Activated CD8-positive, alpha-beta memory T cell treated with anti-CD3 and anti-CD28 coated beads for 1 hour (primary cell): ENCODE measurements around the gene TARS1.
"Not testable (repeated sequence)": the region's sequence is repeated elsewhere in the genome, so short reads cannot be mapped to it uniquely, and the experiment has no call there.

Experiments
- DNase-seq, 2 donors: peaks; one replicate each; pipeline ENCODE4 v3.0.0-alpha.2; 2020; ENCODE audit warnings: low read depth in 1 of 2; ENCODE audit errors: extremely low read depth in 1 of 2

TARS1 gene

GRCh38 chr5:33482335-33482734 lies 41.6 kb downstream of the TARS1 start:
- DNase-seq = no peak

GRCh38 chr5:33487236-33487635 lies 46.5 kb downstream of the TARS1 start:
- no peak for DNase-seq

- DNase-seq = no peak
Observed at GRCh38 chr5:33488558-33489355, 48.0 kb downstream of the TARS1 start.

GRCh38 chr5:33489481-33490067 lies 48.8 kb downstream of the TARS1 start:
- no peak for DNase-seq

- no peak for DNase-seq
Observed at GRCh38 chr5:33490071-33490665, 49.4 kb downstream of the TARS1 start.

GRCh38 chr5:33491941-33492340 lies 51.2 kb downstream of the TARS1 start:
- no peak for DNase-seq

- DNase-seq = no peak
Observed at GRCh38 chr5:33494466-33494865, 53.7 kb downstream of the TARS1 start.

- DNase-seq = no peak
Observed at GRCh38 chr5:33501260-33501659, 60.5 kb downstream of the TARS1 start.

- DNase-seq = no peak
Observed at GRCh38 chr5:33501899-33502298, 61.1 kb downstream of the TARS1 start.

- no peak for DNase-seq
Observed at GRCh38 chr5:33504570-33504969, 63.8 kb downstream of the TARS1 start.

- DNase-seq = no peak
Observed at GRCh38 chr5:33507426-33507825, 66.7 kb downstream of the TARS1 start.

- no peak for DNase-seq
Observed at GRCh38 chr5:33509036-33509435, 68.3 kb downstream of the TARS1 start.

- no peak for DNase-seq
Observed at GRCh38 chr5:33513462-33514185, 72.9 kb downstream of the TARS1 start.

GRCh38 chr5:33515366-33515765 lies 74.6 kb downstream of the TARS1 start:
- not testable (repeated sequence) for DNase-seq

- no peak for DNase-seq
Observed at GRCh38 chr5:33516421-33516820, 75.7 kb downstream of the TARS1 start.
